Measurements from ENCODE around the gene ITGAD.

DNA sequence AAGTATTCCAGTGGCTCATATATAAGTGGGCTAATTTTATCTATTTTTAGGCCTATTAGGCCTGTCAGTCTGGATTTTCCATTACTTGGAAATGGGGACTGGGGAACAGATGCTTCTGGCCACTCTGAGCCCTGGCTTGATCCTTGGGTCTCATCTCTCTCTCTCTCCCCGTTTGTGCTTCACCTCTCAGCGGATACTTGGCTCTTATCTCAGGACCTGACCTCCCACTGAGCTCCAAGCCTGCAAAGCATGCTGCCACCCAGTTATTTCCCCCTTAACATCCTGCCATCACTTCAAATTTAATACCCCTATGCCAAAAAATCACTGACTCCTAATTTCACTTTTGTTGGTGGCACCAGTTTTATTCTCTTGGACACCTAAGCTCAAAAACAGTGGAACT lies 45.3 kb downstream of the ITGAD start:
- TF ChIP-seq POLR2AphosphoS5 (IDR thresholded peaks at IDR 0.05; ENCODE audit: low read depth, low read length) = no peak
- no peak for TF ChIP-seq RFX5 (IDR thresholded peaks at IDR 0.05; ENCODE audit: low read length)
- TF ChIP-seq, protein P1, sequence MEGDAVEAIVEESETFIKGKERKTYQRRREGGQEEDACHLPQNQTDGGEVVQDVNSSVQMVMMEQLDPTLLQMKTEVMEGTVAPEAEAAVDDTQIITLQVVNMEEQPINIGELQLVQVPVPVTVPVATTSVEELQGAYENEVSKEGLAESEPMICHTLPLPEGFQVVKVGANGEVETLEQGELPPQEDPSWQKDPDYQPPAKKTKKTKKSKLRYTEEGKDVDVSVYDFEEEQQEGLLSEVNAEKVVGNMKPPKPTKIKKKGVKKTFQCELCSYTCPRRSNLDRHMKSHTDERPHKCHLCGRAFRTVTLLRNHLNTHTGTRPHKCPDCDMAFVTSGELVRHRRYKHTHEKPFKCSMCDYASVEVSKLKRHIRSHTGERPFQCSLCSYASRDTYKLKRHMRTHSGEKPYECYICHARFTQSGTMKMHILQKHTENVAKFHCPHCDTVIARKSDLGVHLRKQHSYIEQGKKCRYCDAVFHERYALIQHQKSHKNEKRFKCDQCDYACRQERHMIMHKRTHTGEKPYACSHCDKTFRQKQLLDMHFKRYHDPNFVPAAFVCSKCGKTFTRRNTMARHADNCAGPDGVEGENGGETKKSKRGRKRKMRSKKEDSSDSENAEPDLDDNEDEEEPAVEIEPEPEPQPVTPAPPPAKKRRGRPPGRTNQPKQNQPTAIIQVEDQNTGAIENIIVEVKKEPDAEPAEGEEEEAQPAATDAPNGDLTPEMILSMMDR (IDR thresholded peaks at IDR 0.05) = no peak
- no peak for TF ChIP-seq MXI1 (IDR thresholded peaks at IDR 0.05; ENCODE audit: low read depth, low read length)
- no peak for TF ChIP-seq FOXM1 (IDR thresholded peaks at IDR 0.05; ENCODE audit: low read depth)
- TF ChIP-seq EZH2phosphoT487 (IDR thresholded peaks at IDR 0.05; ENCODE audit: borderline replicate concordance, low read depth) = no peak

All from SK-N-SH (cell line).